Mammary microvascular endothelial cell (primary cell): ENCODE results near the gene TBX22. TPM values are rescaled to one million over a fixed set of nuclear protein-coding genes. Genes with fewer than 3 reads are reported as not detected.

ENCODE experiments used
- total RNA-seq: library from RNA; depleted of rRNA; stranded (reverse); fragments of >200 nt; gene quantifications from 2 replicates; pipeline ENCODE4 v1.2.3, GENCODE V29; 2015

The TBX22 gene
- total RNA-seq: not detected in 2 replicates

DNA sequence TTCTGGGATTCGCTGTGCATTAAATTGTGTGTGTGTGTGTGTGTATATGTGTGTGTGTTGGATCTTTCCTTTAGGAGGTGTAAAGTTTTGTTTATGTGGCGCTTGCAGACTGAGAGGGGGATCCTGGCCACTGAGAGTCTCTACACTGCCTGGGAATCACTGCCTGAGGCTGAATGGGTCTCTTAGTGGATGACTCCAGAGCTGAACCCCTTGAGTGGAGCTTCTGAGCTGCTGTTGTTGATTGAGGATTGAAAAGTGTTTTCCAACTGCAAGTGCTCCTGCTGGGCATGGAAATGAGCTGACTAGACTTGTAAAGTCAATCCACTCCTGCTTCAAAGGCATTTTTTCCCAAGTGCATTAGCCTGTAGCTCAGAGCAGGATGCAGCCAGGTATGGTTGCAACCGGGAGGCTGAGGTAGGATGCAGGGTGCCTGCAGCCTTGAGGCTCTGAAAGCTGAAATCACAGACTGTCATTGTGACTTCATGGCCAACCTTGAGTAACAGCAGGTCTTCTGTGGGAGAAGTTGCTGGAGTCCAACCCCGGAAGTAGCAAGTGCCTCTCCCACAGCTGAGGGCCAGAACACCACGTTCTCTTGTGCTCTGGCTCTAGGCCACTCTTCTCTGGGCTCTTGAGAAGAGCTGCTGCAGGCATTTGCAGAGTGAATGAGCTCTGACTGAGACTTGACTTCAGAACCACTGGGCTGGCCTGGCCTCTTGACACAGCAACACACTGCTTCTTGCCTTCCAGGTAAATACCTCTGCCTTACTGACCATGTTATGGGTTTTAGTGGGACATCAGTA is at the start of gene TBX22:
TBX22 (plus strand) TSS at position 613 of the 800 bp plus-strand sequence. CDS start 7,517 bp downstream, outside the sequence.

